Measurements from ENCODE around the gene ATP6V1G3.

The ATP6V1G3 gene

DNA sequence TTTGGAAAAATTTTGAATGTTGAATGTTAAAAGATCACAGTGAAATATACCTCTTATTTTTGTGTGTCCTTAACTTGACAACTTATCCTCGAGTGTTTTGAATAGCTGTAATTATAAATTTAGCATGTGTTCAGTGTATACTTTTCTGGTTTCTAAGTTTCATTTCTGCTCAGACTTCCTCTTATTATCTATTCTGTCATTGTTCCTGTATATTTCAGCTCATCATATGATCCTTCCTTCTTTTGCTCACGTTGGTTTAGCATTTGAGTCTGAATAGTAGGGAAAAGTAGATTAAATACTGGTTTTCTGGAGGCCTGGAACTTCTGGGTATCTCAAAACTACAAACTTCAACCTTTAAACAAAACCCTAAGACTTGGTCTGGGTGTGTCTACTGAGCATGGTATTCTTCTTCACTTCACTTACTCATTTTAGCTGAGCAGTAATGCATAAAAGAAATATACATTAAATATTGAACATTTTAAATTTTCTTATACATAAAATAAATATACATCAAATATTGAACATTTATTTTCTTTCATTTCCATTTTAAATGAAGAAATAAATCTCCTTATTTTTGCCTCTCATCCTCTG lies 3.3 kb upstream of the ATP6V1G3 start:
- Histone ChIP-seq H3K27me3 (ENCODE audit: insufficient read depth, low read length) (no peaks in the 10 kb centered on the region), H3K23ac (ENCODE audit: low read length) (no peak overlapping the region), H2AFZ (ENCODE audit: insufficient read depth, low read length, poor library complexity) (no peak overlapping the region), H2BK5ac (ENCODE audit: low read depth, low read length, poor library complexity) (no peak overlapping the region), H3K4ac (ENCODE audit: low read depth, low read length) (no peak overlapping the region), H3K9me3 (ENCODE audit: insufficient read depth, low read depth, low read length) (no peaks in the 10 kb centered on the region), H3K14ac (ENCODE audit: low read length) (no peak overlapping the region), H2BK120ac (ENCODE audit: insufficient read depth, low read length, poor library complexity) (no peak overlapping the region), H3K79me1 (ENCODE audit: low read length) (no peaks in the 10 kb centered on the region), H2AK5ac (ENCODE audit: low read length) (no peak overlapping the region), H2BK12ac (ENCODE audit: low read length) (no peak overlapping the region), H3K9ac (ENCODE audit: low read length) (no peak overlapping the region), H3K27ac (ENCODE audit: low read depth, low read length) (no peak overlapping the region), H3K4me1 (ENCODE audit: control insufficient read depth in 1 of 2, insufficient read depth in 2 of 2, low read length in 2 of 2) (no peaks in the 10 kb centered on the region), H3K4me3 (ENCODE audit: low read depth, low read length) (no peak overlapping the region), H3K36me3 (ENCODE audit: control insufficient read depth in 1 of 2, insufficient read depth in 2 of 2, low read length in 2 of 2) (no peaks in the 10 kb centered on the region), H3K79me2 (ENCODE audit: control insufficient read depth, insufficient read depth, low read length, poor library complexity) (no peaks in the 10 kb centered on the region), H3K4me2 (ENCODE audit: low read length) (no peak overlapping the region), H4K12ac (ENCODE audit: low read depth, low read length) (no peak overlapping the region), H4K91ac (ENCODE audit: low read depth, low read length) (no peak overlapping the region), H4K8ac (ENCODE audit: low read depth, low read length) (no peak overlapping the region), H3K18ac (ENCODE audit: low read length) (no peak overlapping the region)
- WGBS (ENCODE audit: extremely low coverage, insufficient coverage, insufficient read length), result no CpG with 5 or more reads among the region's 2 CpGs
- no peak for DNase-seq

DNA sequence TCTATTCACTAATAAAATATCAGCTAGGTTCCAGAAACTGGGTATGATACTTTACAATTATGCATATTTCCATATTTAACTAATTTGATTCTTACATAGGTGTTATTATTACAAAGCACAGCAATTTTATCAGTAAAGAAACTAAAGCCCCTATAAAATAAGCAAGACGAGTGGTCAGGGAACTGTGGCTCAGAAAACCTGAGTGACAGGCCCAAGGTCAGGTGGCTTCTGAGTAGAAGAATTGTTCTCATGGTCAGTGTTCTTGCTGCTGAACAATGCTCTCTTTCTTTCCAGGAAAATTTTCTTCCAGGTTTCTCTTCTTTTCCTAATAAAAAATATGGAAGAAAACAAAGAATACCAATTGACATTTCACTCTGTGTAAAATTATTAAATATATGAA lies 2.2 kb upstream of the ATP6V1G3 start:
- no CpG with 5 or more reads among the region's 1 CpG for WGBS (ENCODE audit: extremely low coverage, insufficient coverage, insufficient read length)
- Histone ChIP-seq H2BK12ac (ENCODE audit: low read length) (no peak overlapping the region), H3K79me1 (ENCODE audit: low read length) (no peaks in the 10 kb centered on the region), H2AFZ (ENCODE audit: insufficient read depth, low read length, poor library complexity) (no peak overlapping the region), H3K9me3 (ENCODE audit: insufficient read depth, low read depth, low read length) (no peaks in the 10 kb centered on the region), H2BK5ac (ENCODE audit: low read depth, low read length, poor library complexity) (no peak overlapping the region), H3K4me3 (ENCODE audit: low read depth, low read length) (no peak overlapping the region), H2AK5ac (ENCODE audit: low read length) (no peak overlapping the region), H3K18ac (ENCODE audit: low read length) (no peak overlapping the region), H2BK120ac (ENCODE audit: insufficient read depth, low read length, poor library complexity) (no peak overlapping the region), H4K8ac (ENCODE audit: low read depth, low read length) (no peak overlapping the region), H4K91ac (ENCODE audit: low read depth, low read length) (no peak overlapping the region), H3K23ac (ENCODE audit: low read length) (no peak overlapping the region), H3K79me2 (ENCODE audit: control insufficient read depth, insufficient read depth, low read length, poor library complexity) (no peaks in the 10 kb centered on the region), H3K4me2 (ENCODE audit: low read length) (no peak overlapping the region), H3K36me3 (ENCODE audit: control insufficient read depth in 1 of 2, insufficient read depth in 2 of 2, low read length in 2 of 2) (no peaks in the 10 kb centered on the region), H3K4ac (ENCODE audit: low read depth, low read length) (no peak overlapping the region), H3K27me3 (ENCODE audit: insufficient read depth, low read length) (no peaks in the 10 kb centered on the region), H3K27ac (ENCODE audit: low read depth, low read length) (no peak overlapping the region), H3K9ac (ENCODE audit: low read length) (no peak overlapping the region), H3K14ac (ENCODE audit: low read length) (no peak overlapping the region), H4K12ac (ENCODE audit: low read depth, low read length) (no peak overlapping the region), H3K4me1 (ENCODE audit: control insufficient read depth in 1 of 2, insufficient read depth in 2 of 2, low read length in 2 of 2) (no peaks in the 10 kb centered on the region)
- DNase-seq, result no peak

DNA sequence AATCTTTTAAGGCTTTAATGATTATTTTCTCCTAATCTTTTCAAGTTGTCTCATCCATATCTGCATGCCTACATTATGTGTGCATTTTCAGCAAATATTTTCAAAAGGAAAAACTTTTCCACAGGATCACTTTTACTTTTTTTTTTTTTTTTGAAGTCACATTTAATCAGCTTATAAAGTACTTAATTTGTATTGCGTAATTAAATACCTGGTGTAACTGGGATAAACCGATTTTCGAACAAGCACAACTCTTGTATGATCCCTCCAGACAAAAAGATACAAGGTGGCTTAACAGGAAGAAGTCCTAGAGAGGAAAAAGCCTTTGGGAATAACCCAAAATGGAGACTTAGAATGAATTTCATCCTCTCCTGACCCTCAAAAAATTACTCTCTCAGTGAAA lies 1.3 kb upstream of the ATP6V1G3 start:
- WGBS (ENCODE audit: extremely low coverage, insufficient coverage, insufficient read length), result no CpG with 5 or more reads among the region's 3 CpGs
- H3K36me3 ChIP-seq (ENCODE audit: control insufficient read depth in 1 of 2, insufficient read depth in 2 of 2, low read length in 2 of 2), result no peaks in the 10 kb centered on the region
- H2AK5ac ChIP-seq (ENCODE audit: low read length), result no peak overlapping the region
- H3K27ac ChIP-seq (ENCODE audit: low read depth, low read length), result no peak overlapping the region
- no peak overlapping the region for H4K8ac ChIP-seq (ENCODE audit: low read depth, low read length)
- no peak overlapping the region for H4K91ac ChIP-seq (ENCODE audit: low read depth, low read length)
- H3K23ac ChIP-seq (ENCODE audit: low read length), result no peak overlapping the region
- H2BK5ac ChIP-seq (ENCODE audit: low read depth, low read length, poor library complexity), result no peak overlapping the region
- no peak overlapping the region for H2BK120ac ChIP-seq (ENCODE audit: insufficient read depth, low read length, poor library complexity)
- no peak overlapping the region for H3K4me2 ChIP-seq (ENCODE audit: low read length)
- no peaks in the 10 kb centered on the region for H3K9me3 ChIP-seq (ENCODE audit: insufficient read depth, low read depth, low read length)
- no peak overlapping the region for H3K9ac ChIP-seq (ENCODE audit: low read length)
- no peak for DNase-seq
- H3K4me3 ChIP-seq (ENCODE audit: low read depth, low read length), result no peak overlapping the region
- H2BK12ac ChIP-seq (ENCODE audit: low read length), result no peak overlapping the region
- no peak overlapping the region for H3K18ac ChIP-seq (ENCODE audit: low read length)
- H3K14ac ChIP-seq (ENCODE audit: low read length), result no peak overlapping the region
- no peaks in the 10 kb centered on the region for H3K27me3 ChIP-seq (ENCODE audit: insufficient read depth, low read length)
- H3K79me1 ChIP-seq (ENCODE audit: low read length), result no peaks in the 10 kb centered on the region
- no peak overlapping the region for H4K12ac ChIP-seq (ENCODE audit: low read depth, low read length)
- H3K79me2 ChIP-seq (ENCODE audit: control insufficient read depth, insufficient read depth, low read length, poor library complexity), result no peaks in the 10 kb centered on the region
- H3K4ac ChIP-seq (ENCODE audit: low read depth, low read length), result no peak overlapping the region
- H3K4me1 ChIP-seq (ENCODE audit: control insufficient read depth in 1 of 2, insufficient read depth in 2 of 2, low read length in 2 of 2), result no peaks in the 10 kb centered on the region
- H2AFZ ChIP-seq (ENCODE audit: insufficient read depth, low read length, poor library complexity), result no peak overlapping the region

DNA sequence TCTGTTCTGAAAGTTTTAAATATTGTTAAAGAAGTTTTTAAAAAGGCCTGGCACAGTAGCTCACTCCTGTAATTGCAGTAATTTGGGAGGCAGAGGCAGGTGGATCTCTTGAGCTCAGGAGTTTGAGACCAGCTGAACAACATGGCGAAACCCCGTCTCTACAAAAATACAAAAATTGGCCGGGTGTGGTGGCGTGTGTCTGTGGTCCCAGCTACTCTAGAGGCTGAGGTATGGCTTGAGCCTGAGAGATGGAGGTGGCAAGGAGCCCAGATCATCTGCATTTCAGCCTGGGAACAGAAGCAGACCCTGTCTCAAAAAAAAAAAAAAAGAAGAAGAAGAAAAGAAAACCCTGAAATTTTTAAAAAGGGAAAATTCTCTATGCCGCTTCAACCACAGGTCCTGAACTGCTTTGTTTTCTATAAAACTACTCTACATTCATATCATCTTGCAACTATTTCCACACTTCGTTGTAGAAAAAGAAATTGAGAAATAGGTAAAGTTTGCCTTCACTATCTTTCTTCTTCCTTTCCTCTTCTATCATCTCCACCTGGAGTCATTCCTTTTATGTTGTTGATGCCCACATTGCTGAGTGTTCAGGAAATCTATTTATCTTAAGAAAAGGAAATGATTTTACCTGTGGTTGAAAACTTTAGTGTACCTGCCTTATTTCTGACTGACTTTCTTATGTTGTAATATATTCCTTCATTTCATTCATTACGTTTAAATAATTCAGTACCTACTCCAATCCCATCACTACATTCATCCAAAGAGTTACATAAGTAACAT lies 1.7 kb downstream of the ATP6V1G3 start:
- no peak for DNase-seq
- Histone ChIP-seq H2BK12ac (ENCODE audit: low read length) (no peak overlapping the region), H3K9me3 (ENCODE audit: insufficient read depth, low read depth, low read length) (no peaks in the 10 kb centered on the region), H3K4me3 (ENCODE audit: low read depth, low read length) (no peak overlapping the region), H3K4me1 (ENCODE audit: control insufficient read depth in 1 of 2, insufficient read depth in 2 of 2, low read length in 2 of 2) (no peaks in the 10 kb centered on the region), H2BK120ac (ENCODE audit: insufficient read depth, low read length, poor library complexity) (no peak overlapping the region), H3K14ac (ENCODE audit: low read length) (no peak overlapping the region), H3K9ac (ENCODE audit: low read length) (no peak overlapping the region), H2BK5ac (ENCODE audit: low read depth, low read length, poor library complexity) (no peak overlapping the region), H4K8ac (ENCODE audit: low read depth, low read length) (no peak overlapping the region), H3K18ac (ENCODE audit: low read length) (no peak overlapping the region), H4K12ac (ENCODE audit: low read depth, low read length) (no peak overlapping the region), H3K79me1 (ENCODE audit: low read length) (no peaks in the 10 kb centered on the region), H3K36me3 (ENCODE audit: control insufficient read depth in 1 of 2, insufficient read depth in 2 of 2, low read length in 2 of 2) (no peaks in the 10 kb centered on the region), H4K91ac (ENCODE audit: low read depth, low read length) (no peak overlapping the region), H3K4me2 (ENCODE audit: low read length) (no peak overlapping the region), H3K27me3 (ENCODE audit: insufficient read depth, low read length) (no peaks in the 10 kb centered on the region), H2AK5ac (ENCODE audit: low read length) (no peak overlapping the region), H2AFZ (ENCODE audit: insufficient read depth, low read length, poor library complexity) (no peak overlapping the region), H3K79me2 (ENCODE audit: control insufficient read depth, insufficient read depth, low read length, poor library complexity) (no peaks in the 10 kb centered on the region), H3K23ac (ENCODE audit: low read length) (no peak overlapping the region), H3K27ac (ENCODE audit: low read depth, low read length) (no peak overlapping the region), H3K4ac (ENCODE audit: low read depth, low read length) (no peak overlapping the region)
- WGBS (ENCODE audit: extremely low coverage, insufficient coverage, insufficient read length), result no CpG with 5 or more reads among the region's 7 CpGs

Data from trophoblast cell (in vitro differentiated cells and primary cell).